GM18868 (cell line): ENCODE data around the gene UNC13B.
"Not testable (repeated sequence)": the region's sequence is repeated elsewhere in the genome, so short reads cannot be mapped to it uniquely, and the experiment has no call there.

Experiments
- ATAC-seq: cut with Tn5 transposase; IDR thresholded peaks from one replicate; pipeline ENCODE4 v1.9.1; 2021; ENCODE audit warnings: mild to moderate bottlenecking, moderate library complexity; ENCODE audit not compliant: unreplicated experiment

UNC13B gene

GRCh38 chr9:35364817-35365585 lies 203.2 kb downstream of the UNC13B start:
- ATAC-seq, result no peak

GRCh38 chr9:35366627-35367026 lies 204.8 kb downstream of the UNC13B start:
- ATAC-seq, result no peak

DNA sequence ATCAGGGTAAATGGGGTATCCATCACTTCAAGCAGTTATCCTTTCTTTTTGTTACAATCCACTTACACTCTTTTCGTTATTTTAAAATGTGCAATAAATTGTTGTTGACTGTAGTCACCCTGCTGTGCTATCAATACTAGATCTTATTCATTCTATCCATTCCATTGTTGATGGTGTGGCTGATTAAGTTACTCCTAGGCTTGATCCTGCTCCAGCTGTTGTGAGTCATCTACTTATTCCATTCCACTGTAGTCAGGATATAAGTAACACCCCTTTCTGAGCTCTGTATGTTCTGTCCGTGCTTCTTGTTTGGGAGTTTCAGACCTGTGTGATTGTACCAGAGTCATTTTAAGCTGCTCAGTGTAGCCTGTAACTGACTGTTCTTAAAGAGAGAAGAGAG lies 205.6 kb downstream of the UNC13B start:
- ATAC-seq, result no peak

DNA sequence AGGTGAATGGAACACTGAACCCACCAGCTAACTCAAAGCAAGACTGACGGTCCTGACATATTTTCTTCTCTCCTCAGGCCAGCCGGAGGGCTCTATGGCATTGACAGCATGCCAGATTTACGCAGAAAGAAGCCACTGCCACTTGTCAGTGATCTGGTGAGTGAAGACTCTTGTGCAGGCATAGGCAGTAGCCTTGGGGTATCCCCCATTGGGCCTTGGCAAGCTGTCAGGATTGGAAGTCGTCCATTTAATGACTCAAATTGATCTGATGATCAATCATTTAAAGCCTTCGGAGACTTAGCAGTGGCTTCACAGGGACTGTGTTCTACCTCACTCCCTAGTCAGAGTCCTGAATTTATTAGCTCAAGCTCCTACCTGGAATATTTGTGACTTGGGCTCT lies 208.4 kb downstream of the UNC13B start:
- ATAC-seq, result no peak

- ATAC-seq, result no peak
Observed at GRCh38 chr9:35374436-35374835, 212.6 kb downstream of the UNC13B start.

DNA sequence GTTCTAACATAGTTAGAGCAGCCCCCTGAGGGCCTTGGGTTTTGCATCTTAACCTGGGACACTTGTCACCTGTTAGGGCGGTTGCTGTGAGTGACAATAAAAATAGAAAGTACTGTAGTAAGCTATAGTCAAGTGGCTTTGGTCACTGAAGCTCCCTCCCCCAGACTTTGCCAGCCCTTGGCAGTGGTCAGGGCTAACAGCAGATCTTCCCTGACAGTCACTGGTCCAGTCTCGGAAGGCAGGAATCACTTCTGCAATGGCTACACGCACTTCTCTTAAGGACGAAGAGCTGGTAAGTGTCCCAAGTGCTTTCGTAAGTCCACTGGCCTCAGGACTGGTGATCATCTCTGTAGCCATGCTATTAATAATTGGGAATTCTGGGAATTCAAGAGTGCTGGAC lies 213.1 kb downstream of the UNC13B start:
- ATAC-seq, result no peak

DNA sequence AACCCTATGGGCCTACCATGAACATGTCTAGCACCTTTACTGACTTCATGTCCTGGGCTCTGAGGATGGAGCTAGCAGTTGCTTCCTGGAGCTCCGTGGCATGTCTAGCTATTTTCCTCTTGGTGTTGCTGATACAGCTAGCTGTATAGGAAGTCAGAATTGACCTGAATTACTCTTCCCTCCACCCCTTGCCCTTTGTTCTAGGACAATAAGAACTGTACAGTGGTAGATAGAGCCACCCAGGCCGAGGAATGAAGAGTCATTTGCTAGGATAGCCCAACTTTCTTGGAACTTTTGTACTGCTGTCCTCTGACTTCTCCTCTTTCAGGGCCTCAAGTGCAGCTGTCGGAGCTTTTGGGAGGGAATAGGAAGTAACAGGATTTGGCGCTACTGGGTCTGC lies 218.2 kb downstream of the UNC13B start:
- ATAC-seq, result no peak

GRCh38 chr9:35380619-35381018 lies 218.8 kb downstream of the UNC13B start:
- no peak for ATAC-seq

DNA sequence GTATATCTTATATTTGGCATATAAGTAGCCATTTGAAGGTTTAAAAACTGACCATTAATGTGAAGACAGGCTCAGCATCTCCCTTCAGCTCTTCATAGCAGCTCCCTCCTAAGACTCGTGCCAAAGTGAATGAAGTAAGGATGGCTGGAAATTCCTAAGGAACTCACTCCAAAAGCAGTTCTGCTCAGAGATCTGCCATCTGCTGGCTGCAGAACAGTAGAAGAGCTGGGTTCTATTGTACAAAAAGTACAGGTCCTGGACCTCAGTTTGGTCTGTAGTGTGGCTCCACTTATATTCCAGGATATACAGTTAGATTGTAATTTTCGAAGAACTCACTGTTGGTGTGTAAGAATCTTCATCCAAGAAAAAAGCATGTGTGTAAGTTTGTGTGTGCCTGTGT lies 223.2 kb downstream of the UNC13B start:
- no peak for ATAC-seq

- ATAC-seq, result no peak
Observed at GRCh38 chr9:35395076-35395705, 233.4 kb downstream of the UNC13B start.

GRCh38 chr9:35395706-35396101 lies 233.9 kb downstream of the UNC13B start:
- no peak for ATAC-seq

DNA sequence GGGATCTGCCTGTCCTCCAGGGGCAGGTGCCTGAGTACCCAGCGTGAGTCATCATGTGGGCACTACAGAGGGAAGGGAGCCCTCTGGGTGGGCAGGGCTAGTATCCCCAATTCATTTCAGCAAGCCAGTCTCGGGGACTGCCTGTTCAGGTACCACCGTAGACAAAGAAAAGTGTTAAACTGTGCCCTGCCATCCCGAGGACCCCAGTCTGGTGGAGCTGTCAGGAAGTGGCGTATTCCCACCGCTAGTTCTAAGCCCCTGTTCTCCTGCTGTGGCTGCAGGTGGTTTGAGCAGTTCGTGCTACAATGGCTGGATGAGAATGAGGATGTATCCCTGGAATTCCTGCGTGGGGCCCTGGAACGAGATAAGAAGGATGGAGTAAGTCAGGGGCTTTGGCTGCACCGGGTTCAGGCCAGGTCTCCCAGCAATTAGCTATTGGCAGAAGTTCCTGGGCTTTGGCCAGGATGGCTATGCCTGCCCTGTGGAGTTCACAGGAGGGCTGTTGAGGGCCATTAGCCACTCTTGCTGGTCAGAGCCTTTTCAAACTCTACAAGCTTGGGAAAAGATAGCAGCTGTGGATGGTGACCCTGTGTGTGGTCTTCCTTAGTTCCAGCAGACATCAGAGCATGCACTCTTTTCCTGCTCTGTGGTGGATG lies 234.9 kb downstream of the UNC13B start:
- ATAC-seq, result no peak

DNA sequence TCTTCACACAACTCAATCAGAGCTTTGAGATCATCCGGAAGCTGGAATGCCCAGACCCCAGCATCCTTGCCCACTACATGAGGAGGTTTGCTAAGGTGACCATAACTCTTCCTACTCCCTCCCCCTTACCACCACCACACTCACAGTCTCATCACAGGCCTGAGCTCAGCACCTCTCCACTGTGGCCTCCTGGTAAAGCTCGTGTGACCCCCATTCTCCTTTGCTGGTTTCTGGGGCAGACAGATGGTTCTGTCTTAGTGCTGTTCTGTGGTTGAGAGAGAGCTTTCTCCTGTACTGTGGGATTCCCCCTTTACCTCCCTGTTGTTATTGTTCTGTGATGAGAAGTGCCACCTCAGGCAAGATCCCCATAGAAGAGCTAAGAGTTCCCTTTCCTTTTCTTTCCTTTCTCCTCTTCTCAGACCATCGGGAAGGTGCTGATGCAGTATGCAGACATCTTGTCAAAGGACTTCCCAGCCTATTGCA lies 235.4 kb downstream of the UNC13B start:
- ATAC-seq, result peak; percentile 77

DNA sequence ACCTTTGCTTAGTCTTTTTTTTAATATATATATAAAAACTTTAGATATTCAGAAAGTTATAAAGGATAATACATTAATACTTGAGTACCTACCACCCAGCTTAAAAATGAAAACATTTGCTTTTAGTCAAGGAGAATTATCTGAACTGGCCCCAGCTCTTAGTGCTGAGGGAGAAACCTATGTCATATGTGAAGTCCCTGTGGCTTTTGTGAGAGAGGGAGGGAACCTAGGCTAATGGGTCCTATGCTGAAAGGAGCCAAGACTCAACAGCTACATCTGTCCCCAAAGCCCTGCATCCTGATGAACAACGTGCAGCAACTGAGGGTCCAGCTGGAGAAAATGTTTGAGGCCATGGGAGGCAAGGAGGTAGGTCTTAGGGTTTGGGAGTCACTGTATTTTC lies 236.1 kb downstream of the UNC13B start:
- no peak for ATAC-seq

GRCh38 chr9:35398651-35399335 lies 237.0 kb downstream of the UNC13B start:
- ATAC-seq, result no peak

DNA sequence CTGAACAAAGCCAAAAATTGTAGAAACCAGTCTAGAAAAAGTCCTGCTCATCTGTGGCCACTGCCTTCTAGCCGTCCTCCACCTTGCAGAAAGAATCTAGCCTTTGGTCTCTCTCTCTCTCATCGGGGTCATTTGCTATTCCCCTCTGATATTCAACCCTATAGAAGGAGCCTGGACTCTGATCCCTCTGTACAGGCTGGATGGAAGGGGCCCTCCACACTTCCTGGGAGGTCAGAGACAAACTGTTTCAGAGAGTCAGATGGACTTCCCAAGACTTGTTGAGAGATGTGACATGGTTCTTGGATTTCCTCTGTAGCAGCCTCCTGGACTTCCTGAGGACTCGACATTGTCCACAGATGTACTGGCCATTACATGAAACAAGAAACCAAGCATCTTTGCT lies 243.1 kb downstream of the UNC13B start:
- no peak for ATAC-seq

DNA sequence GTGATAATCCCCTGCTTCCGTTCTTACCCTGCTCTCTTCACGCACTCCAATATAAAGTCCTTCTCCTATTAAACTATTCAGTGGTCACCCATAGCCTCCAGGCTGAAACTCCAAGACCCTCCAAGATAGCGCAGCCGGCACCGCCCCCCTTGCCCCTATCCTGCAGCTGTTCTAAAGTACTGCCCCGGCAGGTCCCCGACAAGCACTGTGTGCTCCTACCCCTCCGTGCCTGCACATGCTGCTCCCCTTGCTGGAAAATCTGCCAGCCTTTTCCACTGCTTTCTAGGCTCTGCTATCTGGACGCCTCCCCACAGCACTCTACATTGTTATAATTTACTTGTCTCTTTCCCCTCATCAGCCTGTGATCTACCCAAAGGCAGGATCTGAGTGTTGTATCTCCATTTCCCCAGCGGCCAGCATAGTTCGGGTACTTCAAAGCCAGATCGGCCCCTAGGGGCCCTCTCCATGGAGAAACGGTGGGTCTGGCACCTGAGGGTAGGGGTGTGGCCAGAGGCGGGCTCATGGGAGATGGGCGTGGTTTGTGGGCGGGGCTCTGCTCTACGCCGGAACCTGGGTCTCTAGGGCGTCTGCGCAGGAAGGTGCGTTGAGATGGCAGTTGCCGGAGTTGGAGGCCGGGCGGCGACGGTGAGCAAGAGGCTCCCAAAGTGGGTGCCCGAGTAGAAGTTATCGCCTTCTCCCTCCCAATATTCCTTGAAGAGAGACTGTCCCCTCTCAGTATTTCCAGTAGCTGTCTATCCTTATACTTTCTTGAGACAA lies 244.6 kb downstream of the UNC13B start:
- ATAC-seq, result no peak

- no peak for ATAC-seq
Observed at GRCh38 chr9:35407846-35408245, 246.0 kb downstream of the UNC13B start.

DNA sequence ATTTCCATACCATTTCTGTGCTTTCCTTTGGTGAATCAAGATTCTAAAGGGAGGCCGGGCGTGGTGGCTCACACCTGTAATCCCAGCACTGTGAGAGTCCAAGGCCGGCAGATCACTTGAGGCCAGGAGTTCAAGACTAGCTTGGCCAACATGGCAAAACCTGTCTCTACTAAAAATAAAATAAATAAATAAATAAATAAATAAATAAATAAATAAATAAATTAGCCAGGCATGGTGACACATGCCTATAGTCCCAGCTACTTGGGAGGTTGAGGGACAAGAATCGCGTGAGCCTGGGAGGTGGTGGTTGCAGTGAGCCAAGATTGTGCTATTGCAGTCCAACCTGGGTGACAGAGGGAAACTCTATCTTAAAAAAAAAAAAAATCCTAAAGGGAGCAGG lies 247.6 kb downstream of the UNC13B start:
- not testable (repeated sequence) for ATAC-seq

DNA sequence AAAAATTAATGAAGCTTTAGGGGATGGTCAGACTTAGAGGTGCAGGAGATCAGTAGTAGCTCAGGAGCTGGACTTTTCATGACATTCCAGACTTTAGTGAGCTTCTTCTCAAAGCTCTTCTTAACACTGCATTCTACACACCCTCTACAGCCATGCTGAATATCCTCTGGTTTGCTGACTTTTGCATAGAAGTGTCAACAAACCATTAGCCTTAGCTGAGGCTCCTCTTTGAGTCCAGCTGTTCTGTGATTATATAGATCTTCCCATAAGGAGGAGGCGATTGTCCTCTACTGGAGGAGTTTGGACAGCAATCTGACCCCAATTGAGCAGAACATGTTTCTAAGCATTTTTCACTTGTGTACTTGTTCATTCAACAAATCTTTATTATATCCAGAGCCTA lies 253.1 kb downstream of the UNC13B start:
- ATAC-seq, result no peak
